Kidney (tissue), 22 donors: ENCODE data around the gene CLDN20. TPM values are rescaled to one million over a fixed set of nuclear protein-coding genes. Genes with fewer than 3 reads are reported as not detected.
"Not testable (repeated sequence)": the region's sequence is repeated elsewhere in the genome, so short reads cannot be mapped to it uniquely, and the experiment has no call there.

Source experiments
- DNase-seq, 5 donors: peaks; one replicate each; pipeline ENCODE4 v3.0.0-alpha.2; 2013 to 2020
- FAIRE-seq: peaks from 2 replicates; lab custom pipeline; 2012; peaks lifted over from hg19 to GRCh38; lab: Jason Lieb, UNC
- H3K27ac ChIP-seq, 2 donors: one replicate each; pipeline ENCODE4 v1.7.0; 2013; ENCODE audit warnings: low read depth in 2 of 2, low read length in 2 of 2, inconsistent platforms in 1 of 2
- H3K27me3 ChIP-seq: one replicate; pipeline ENCODE4 v1.7.1; 2013; ENCODE audit warnings: low read length, inconsistent platforms; ENCODE audit not compliant: control insufficient read depth, insufficient read depth
- H3K36me3 ChIP-seq, 3 donors: one replicate each; pipeline versions ENCODE4 v1.7.0 to v1.7.1; 2013; ENCODE audit warnings: low read length in 3 of 3, control low read depth in 1 of 3, inconsistent platforms in 1 of 3; ENCODE audit not compliant: insufficient read depth in 3 of 3, control insufficient read depth in 2 of 3
- H3K4me1 ChIP-seq, 3 donors: one replicate each; pipeline versions ENCODE4 v1.7.0 to v1.7.1; 2013; ENCODE audit warnings: low read length in 3 of 3, inconsistent platforms in 1 of 3, low read depth in 1 of 3; ENCODE audit not compliant: control insufficient read depth in 2 of 3, insufficient read depth in 2 of 3
- H3K4me3 ChIP-seq, 3 donors: one replicate each; pipeline versions ENCODE4 v1.7.0 to v1.8.1; 2013; ENCODE audit warnings: low read length in 3 of 3, control low read depth in 1 of 3, inconsistent platforms in 1 of 3
- H3K9ac ChIP-seq, 3 donors: one replicate each; pipeline versions ENCODE4 v1.7.0 to v1.7.1; 2013; ENCODE audit warnings: low read length in 3 of 3, control low read depth in 1 of 3, inconsistent platforms in 1 of 3
- H3K9me3 ChIP-seq, 3 donors: one replicate each; pipeline versions ENCODE4 v1.7.0 to v1.7.1; 2013; ENCODE audit warnings: low read length in 3 of 3, control low read depth in 1 of 3, inconsistent platforms in 1 of 3; ENCODE audit not compliant: control insufficient read depth in 2 of 3, insufficient read depth in 1 of 3
- intact Hi-C: fragments of 100-400 bp; cut with DNase I; formaldehyde crosslinking; loops from one replicate; pipeline ENCODE4 v1.11.1; 2022
- long read RNA-seq, 10 donors: library from polyadenylated mRNA in 1 of 10; unstranded in 1 of 10; transcript quantifications; one replicate each; pipeline ENCODE4 v2.0.0 and lab custom pipeline, GENCODE V29; 2021 to 2026
- polyA plus RNA-seq: library from polyadenylated mRNA; stranded (reverse); fragments of 350-450 nt; fragmentation: Illumina TruSeq; extraction: RNeasy Lipid Tissue Mini Kit (QIAGEN cat#74804); gene quantifications from one replicate; pipeline ENCODE4 v1.2.3, GENCODE V29; 2014; ENCODE audit warnings: low read depth, low replicate concordance; ENCODE audit not compliant: insufficient read depth
- total RNA-seq: library from RNA; stranded (reverse); fragmentation: NEBNext Ultra II Directional; extraction: Animal tissue kit (Norgen Biotek cat#: 25700); gene quantifications from one replicate; pipeline ENCODE4 v1.2.1, GENCODE V29; 2021
- TF ChIP-seq, protein P1 (sequence below): IDR thresholded peaks from 3 replicates; pipeline ENCODE4 v1.5.1; 2012; ENCODE audit warnings: mild to moderate bottlenecking, moderate library complexity, borderline replicate concordance; ENCODE audit not compliant: insufficient read depth; ENCODE audit errors: extremely low read depth
- donor health status: control.
- donor health status: control.
- donor health status: control.
- donor health status: control.
- donor health status: control.
- donor health status: DM: yes; HTN: yes; CAD: no.
- donor health status: Normal renal cell carcinoma (clear cell type).

Gene CLDN20, protein sequence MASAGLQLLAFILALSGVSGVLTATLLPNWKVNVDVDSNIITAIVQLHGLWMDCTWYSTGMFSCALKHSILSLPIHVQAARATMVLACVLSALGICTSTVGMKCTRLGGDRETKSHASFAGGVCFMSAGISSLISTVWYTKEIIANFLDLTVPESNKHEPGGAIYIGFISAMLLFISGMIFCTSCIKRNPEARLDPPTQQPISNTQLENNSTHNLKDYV
- total RNA-seq (not detected), polyA plus RNA-seq (0.77 TPM)
- long read RNA-seq, donor 1 = 0 reads
- long read RNA-seq, donor 2, partial matches to known transcripts = 0 of 16 reads
- long read RNA-seq, donor 2, other reads (novel, unspliced or antisense) = 16 of 16 reads
- long read RNA-seq, donor 3 = 0 reads
- long read RNA-seq, donor 4 = 0 reads
- long read RNA-seq, donor 5 = 0 reads
- long read RNA-seq, donor 6 = 0 reads
- long read RNA-seq, donor 7, partial matches to known transcripts = 0 of 3 reads
- long read RNA-seq, donor 7, other reads (novel, unspliced or antisense) = 3 of 3 reads
- long read RNA-seq, donor 8 = 0 reads
- long read RNA-seq, donor 9 = 0 reads
- long read RNA-seq, donor 10 = 0 reads

DNA sequence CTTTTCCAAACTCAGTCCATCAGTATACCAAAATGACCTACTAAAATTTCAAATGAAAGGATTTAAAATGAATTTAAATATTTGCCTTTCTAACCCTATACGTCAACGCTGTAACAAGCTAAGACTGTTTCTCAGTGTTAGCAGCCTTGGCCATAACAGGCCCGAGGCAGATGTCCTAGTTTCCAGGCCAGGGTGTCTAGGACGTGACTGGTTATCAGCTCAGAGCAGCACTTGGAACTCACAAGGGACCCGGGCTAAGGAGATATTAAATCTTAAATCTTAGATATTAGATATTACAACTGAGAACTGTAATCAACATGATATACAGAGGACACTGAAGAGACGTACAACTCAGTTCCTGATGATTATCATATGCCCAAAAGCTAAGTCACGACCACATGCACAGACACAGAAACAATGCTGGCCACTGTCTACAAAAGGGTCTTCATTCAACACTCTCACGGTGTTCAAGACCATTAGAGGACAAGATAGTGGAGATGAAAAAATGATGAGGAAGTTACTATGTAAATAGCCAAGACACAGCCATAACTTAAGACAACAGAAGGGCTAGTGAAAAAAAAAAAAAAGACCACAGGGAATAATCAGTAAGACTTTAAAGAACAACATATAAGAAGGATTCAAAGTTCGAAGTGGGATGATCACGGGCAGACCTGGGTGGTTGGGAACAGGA, at the start of gene CLDN20:
TSS of gene CLDN20 (plus strand) at position 641 of the 691 bp plus-strand sequence. CDS start 11,707 bp downstream, outside the sequence.
- DNase-seq (no peak), FAIRE-seq (no peak)
- intact Hi-C loops = no loop called here
- H3K36me3 ChIP-seq = peaks cover 3 to 17% (median 9%) of the 10 kb centered on the region in 3 donors
- no peaks in the 10 kb centered on the region for H3K27me3 ChIP-seq
- no peaks in the 10 kb centered on the region for H3K4me1 ChIP-seq
- no peak within 1 kb of the TSS for H3K27ac ChIP-seq
- H3K9me3 ChIP-seq = no peaks in the 10 kb centered on the region
- H3K9ac ChIP-seq = no peak within 1 kb of the TSS
- TF ChIP-seq, protein P1, sequence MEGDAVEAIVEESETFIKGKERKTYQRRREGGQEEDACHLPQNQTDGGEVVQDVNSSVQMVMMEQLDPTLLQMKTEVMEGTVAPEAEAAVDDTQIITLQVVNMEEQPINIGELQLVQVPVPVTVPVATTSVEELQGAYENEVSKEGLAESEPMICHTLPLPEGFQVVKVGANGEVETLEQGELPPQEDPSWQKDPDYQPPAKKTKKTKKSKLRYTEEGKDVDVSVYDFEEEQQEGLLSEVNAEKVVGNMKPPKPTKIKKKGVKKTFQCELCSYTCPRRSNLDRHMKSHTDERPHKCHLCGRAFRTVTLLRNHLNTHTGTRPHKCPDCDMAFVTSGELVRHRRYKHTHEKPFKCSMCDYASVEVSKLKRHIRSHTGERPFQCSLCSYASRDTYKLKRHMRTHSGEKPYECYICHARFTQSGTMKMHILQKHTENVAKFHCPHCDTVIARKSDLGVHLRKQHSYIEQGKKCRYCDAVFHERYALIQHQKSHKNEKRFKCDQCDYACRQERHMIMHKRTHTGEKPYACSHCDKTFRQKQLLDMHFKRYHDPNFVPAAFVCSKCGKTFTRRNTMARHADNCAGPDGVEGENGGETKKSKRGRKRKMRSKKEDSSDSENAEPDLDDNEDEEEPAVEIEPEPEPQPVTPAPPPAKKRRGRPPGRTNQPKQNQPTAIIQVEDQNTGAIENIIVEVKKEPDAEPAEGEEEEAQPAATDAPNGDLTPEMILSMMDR = no peak
- H3K4me3 ChIP-seq = no peak within 1 kb of the TSS

DNA sequence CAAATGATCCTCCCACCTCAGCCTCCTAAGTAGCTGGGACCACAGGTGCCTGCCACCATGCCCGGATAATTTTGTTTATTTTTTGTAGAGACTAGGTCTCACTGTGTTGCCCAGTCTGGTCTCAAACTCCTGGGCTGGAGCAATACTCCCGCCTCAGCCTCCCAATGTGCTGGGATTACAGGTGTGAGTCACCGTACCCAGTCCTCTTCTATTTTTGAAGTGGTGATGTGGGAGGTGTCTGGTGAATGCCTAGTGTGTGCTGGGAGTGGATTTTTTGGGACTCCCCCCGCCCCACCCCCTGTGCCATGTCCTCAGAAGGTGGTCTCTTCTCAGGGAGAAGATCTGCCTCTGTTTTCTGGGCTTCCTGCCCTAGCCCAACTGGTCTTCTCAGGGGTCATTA, 47.9 kb upstream of the CLDN20 start:
- Histone ChIP-seq H3K9me3 (no peaks in the 10 kb centered on the region), H3K27ac (no peak overlapping the region), H3K27me3 (no peaks in the 10 kb centered on the region), H3K4me3 (no peak overlapping the region), H3K4me1 (peaks cover 0 to 2% (median 0%) of the 10 kb centered on the region in 3 donors), H3K9ac (no peak overlapping the region), H3K36me3 (no peaks in the 10 kb centered on the region)
- FAIRE-seq (no peak), DNase-seq (no peak)
- TF ChIP-seq, protein P1 = no peak
- intact Hi-C loops = no loop called here

DNA sequence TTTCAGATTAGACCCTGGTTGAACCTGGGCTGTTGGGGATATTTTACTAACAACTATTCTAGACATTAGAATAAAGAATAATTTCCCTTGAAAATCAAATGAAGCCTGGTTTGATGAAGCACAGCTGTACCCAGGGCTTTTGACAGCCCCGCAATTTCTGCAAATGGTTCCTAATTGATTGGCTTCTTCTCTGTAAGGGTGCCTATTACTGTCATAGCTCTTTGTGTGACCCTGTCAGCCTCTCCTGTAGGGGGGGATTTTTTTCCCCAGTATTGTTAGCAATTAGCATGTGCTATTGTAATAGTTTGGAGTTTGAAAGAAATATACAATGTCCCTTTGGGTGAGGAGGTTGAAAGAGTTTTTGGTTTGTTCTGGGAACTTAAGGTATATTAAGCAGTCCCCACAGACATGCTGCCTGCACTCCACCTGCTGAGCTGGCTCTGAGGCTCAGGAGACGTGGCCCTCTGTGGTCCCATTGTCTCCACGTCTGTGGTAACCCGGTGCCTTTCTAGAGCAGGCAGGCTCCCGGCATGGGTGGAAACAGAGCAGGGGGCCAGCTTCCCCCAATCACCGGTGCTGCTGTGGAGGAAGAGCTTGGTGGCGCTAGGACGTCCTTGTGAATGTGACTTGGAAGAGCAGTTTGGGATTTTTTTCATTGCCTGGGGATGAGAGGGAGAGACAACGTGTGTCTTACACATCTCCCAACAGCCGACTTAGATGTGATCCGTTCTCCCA, 47.3 kb upstream of the CLDN20 start:
- no peak for FAIRE-seq
- no peak overlapping the region for H3K4me3 ChIP-seq
- no peak overlapping the region for H3K27ac ChIP-seq
- TF ChIP-seq, protein P1 = no peak
- intact Hi-C loops = no loop called here
- no peaks in the 10 kb centered on the region for H3K27me3 ChIP-seq
- peaks cover 0 to 2% (median 0%) of the 10 kb centered on the region in 3 donors for H3K4me1 ChIP-seq
- no peak for DNase-seq
- H3K36me3 ChIP-seq = no peaks in the 10 kb centered on the region
- H3K9me3 ChIP-seq = no peaks in the 10 kb centered on the region
- H3K9ac ChIP-seq = no peak overlapping the region

DNA sequence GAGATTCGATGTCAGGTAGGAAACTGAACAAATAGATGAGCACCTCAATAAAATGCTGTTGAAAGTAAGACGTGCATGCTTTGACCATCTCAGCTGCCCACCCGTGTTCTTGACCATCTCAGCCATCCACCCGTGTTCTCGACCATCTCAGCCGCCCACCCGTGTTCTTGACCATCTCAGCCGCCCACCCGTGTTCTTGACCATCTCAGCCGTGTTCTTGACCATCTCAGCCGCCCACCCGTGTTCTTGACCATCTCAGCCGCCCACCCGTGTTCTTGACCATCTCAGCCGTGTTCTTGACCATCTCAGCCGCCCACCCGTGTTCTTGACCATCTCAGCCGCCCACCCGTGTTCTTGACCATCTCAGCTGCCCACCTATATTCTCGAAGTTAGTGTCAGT, 45.1 kb upstream of the CLDN20 start:
- FAIRE-seq, intact Hi-C loops: not testable (repeated sequence)

More for the DNA sequence above, 45.1 kb upstream of the CLDN20 start:
- not testable (repeated sequence) for H3K9ac ChIP-seq, H3K27ac ChIP-seq, H3K4me3 ChIP-seq, H3K36me3 ChIP-seq, DNase-seq, H3K4me1 ChIP-seq, H3K27me3 ChIP-seq, H3K9me3 ChIP-seq
